ENCODE measurements around the gene CEP20.

CEP20 gene

GRCh38 chr16:15882563-15882962 lies 5.8 kb downstream of the CEP20 start:
- Histone ChIP-seq H3K79me2 (ENCODE audit: control insufficient read depth, insufficient read depth, low read length, poor library complexity) (peaks cover under 1% of the 10 kb centered on the region), H3K27ac (ENCODE audit: low read depth, low read length) (no peak overlapping the region), H3K9me3 (ENCODE audit: insufficient read depth, low read depth, low read length) (no peaks in the 10 kb centered on the region), H3K23ac (ENCODE audit: low read length) (no peak overlapping the region), H3K9ac (ENCODE audit: low read length) (no peak overlapping the region), H3K4me2 (ENCODE audit: low read length) (no peak overlapping the region), H2AFZ (ENCODE audit: insufficient read depth, low read length, poor library complexity) (no peak overlapping the region), H3K79me1 (ENCODE audit: low read length) (no peaks in the 10 kb centered on the region), H3K36me3 (ENCODE audit: control insufficient read depth in 1 of 2, insufficient read depth in 2 of 2, low read length in 2 of 2) (peaks cover 13 to 14% of the 10 kb centered on the region in 2 experiments), H2BK5ac (ENCODE audit: low read depth, low read length, poor library complexity) (no peak overlapping the region), H3K14ac (ENCODE audit: low read length) (no peak overlapping the region), H3K4ac (ENCODE audit: low read depth, low read length) (no peak overlapping the region), H3K27me3 (ENCODE audit: insufficient read depth, low read length) (no peaks in the 10 kb centered on the region), H3K18ac (ENCODE audit: low read length) (no peak overlapping the region), H2BK12ac (ENCODE audit: low read length) (no peak overlapping the region), H3K4me3 (ENCODE audit: low read depth, low read length) (no peak overlapping the region), H4K8ac (ENCODE audit: low read depth, low read length) (no peak overlapping the region), H4K91ac (ENCODE audit: low read depth, low read length) (no peak overlapping the region), H3K4me1 (ENCODE audit: control insufficient read depth in 1 of 2, insufficient read depth in 2 of 2, low read length in 2 of 2) (no peaks in the 10 kb centered on the region), H4K12ac (ENCODE audit: low read depth, low read length) (no peak overlapping the region), H2AK5ac (ENCODE audit: low read length) (no peak overlapping the region), H2BK120ac (ENCODE audit: insufficient read depth, low read length, poor library complexity) (no peak overlapping the region)
- WGBS (ENCODE audit: extremely low coverage, insufficient coverage, insufficient read length): no CpG with 5 or more reads among the region's 3 CpGs
- DNase-seq: no peak

- Histone ChIP-seq H3K79me1 (ENCODE audit: low read length) (no peaks in the 10 kb centered on the region), H3K18ac (ENCODE audit: low read length) (no peak overlapping the region), H2BK5ac (ENCODE audit: low read depth, low read length, poor library complexity) (no peak overlapping the region), H3K4me2 (ENCODE audit: low read length) (no peak overlapping the region), H3K9me3 (ENCODE audit: insufficient read depth, low read depth, low read length) (no peaks in the 10 kb centered on the region), H3K14ac (ENCODE audit: low read length) (no peak overlapping the region), H3K4me1 (ENCODE audit: control insufficient read depth in 1 of 2, insufficient read depth in 2 of 2, low read length in 2 of 2) (no peaks in the 10 kb centered on the region), H3K9ac (ENCODE audit: low read length) (no peak overlapping the region), H3K4ac (ENCODE audit: low read depth, low read length) (no peak overlapping the region), H3K23ac (ENCODE audit: low read length) (no peak overlapping the region), H2BK120ac (ENCODE audit: insufficient read depth, low read length, poor library complexity) (no peak overlapping the region), H2BK12ac (ENCODE audit: low read length) (no peak overlapping the region), H3K27me3 (ENCODE audit: insufficient read depth, low read length) (no peaks in the 10 kb centered on the region), H2AFZ (ENCODE audit: insufficient read depth, low read length, poor library complexity) (no peak overlapping the region), H3K36me3 (ENCODE audit: control insufficient read depth in 1 of 2, insufficient read depth in 2 of 2, low read length in 2 of 2) (peaks cover 14 to 15% of the 10 kb centered on the region in 2 experiments), H3K27ac (ENCODE audit: low read depth, low read length) (no peak overlapping the region), H3K4me3 (ENCODE audit: low read depth, low read length) (no peak overlapping the region), H4K8ac (ENCODE audit: low read depth, low read length) (no peak overlapping the region), H3K79me2 (ENCODE audit: control insufficient read depth, insufficient read depth, low read length, poor library complexity) (no peaks in the 10 kb centered on the region), H4K91ac (ENCODE audit: low read depth, low read length) (no peak overlapping the region), H4K12ac (ENCODE audit: low read depth, low read length) (no peak overlapping the region), H2AK5ac (ENCODE audit: low read length) (no peak overlapping the region)
- DNase-seq: no peak
- whole genome bisulfite sequencing (ENCODE audit: extremely low coverage, insufficient coverage, insufficient read length): no CpG with 5 or more reads among the region's 13 CpGs
These were observed 6.5 kb downstream of the CEP20 start for GRCh38 chr16:15881794-15882379.

DNA sequence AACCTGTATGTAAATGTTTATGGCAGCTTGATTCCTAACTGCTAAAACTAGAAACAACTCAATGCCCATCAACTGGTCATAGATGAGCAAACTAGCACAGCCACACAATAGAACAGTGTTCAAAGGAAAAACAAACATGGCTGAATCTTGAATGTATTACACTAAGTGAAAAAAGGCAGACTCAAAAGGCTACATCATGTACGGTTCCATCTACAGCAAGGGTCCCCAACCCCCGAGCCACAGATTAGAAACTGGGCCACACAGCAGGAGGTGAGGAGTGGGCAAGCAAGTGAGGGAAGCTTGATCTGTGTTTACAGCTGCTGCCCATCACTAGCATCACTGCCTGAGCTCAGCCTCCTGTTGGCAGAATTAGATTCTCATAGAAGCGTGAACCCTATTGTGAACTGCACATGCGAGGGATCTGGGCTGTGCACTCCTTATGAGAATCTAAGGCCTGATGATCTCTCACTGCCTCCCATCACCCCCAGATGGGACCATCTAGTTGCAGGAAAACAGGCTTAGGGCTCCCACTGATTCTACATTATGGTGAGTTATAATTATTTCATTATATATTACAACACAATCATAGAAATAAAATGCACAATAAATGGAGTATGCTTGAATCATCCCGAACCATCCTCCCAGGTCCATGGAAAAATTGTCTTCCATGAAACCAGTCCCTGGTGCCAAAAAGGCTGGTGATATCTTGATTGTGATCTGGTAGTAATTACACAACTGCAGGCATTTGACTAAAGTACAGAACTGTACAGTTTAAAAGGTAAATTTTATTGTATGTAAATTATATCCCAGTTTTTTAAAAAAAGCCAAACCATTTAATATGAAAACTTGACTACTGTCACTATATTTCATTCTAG lies 7.7 kb downstream of the CEP20 start:
- no peak overlapping the region for H3K9ac ChIP-seq (ENCODE audit: low read length)
- no peak overlapping the region for H2AFZ ChIP-seq (ENCODE audit: insufficient read depth, low read length, poor library complexity)
- H3K9me3 ChIP-seq (ENCODE audit: insufficient read depth, low read depth, low read length): no peaks in the 10 kb centered on the region
- no peak overlapping the region for H2BK5ac ChIP-seq (ENCODE audit: low read depth, low read length, poor library complexity)
- H2BK120ac ChIP-seq (ENCODE audit: insufficient read depth, low read length, poor library complexity): no peak overlapping the region
- no peak overlapping the region for H4K12ac ChIP-seq (ENCODE audit: low read depth, low read length)
- no peak overlapping the region for H3K23ac ChIP-seq (ENCODE audit: low read length)
- no peak overlapping the region for H2BK12ac ChIP-seq (ENCODE audit: low read length)
- H3K36me3 ChIP-seq (ENCODE audit: control insufficient read depth in 1 of 2, insufficient read depth in 2 of 2, low read length in 2 of 2): peaks cover 14 to 17% of the 10 kb centered on the region in 2 experiments
- H4K8ac ChIP-seq (ENCODE audit: low read depth, low read length): no peak overlapping the region
- no peak overlapping the region for H3K4me2 ChIP-seq (ENCODE audit: low read length)
- H2AK5ac ChIP-seq (ENCODE audit: low read length): no peak overlapping the region
- no peak overlapping the region for H3K18ac ChIP-seq (ENCODE audit: low read length)
- H3K27ac ChIP-seq (ENCODE audit: low read depth, low read length): no peak overlapping the region
- H3K4ac ChIP-seq (ENCODE audit: low read depth, low read length): no peak overlapping the region
- H3K4me3 ChIP-seq (ENCODE audit: low read depth, low read length): no peak overlapping the region
- no peak overlapping the region for H4K91ac ChIP-seq (ENCODE audit: low read depth, low read length)
- no peaks in the 10 kb centered on the region for H3K4me1 ChIP-seq (ENCODE audit: control insufficient read depth in 1 of 2, insufficient read depth in 2 of 2, low read length in 2 of 2)
- no peaks in the 10 kb centered on the region for H3K79me1 ChIP-seq (ENCODE audit: low read length)
- H3K27me3 ChIP-seq (ENCODE audit: insufficient read depth, low read length): no peaks in the 10 kb centered on the region
- no peak overlapping the region for H3K14ac ChIP-seq (ENCODE audit: low read length)
- no CpG with 5 or more reads among the region's 5 CpGs for WGBS (ENCODE audit: extremely low coverage, insufficient coverage, insufficient read length)
- DNase-seq: no peak
- H3K79me2 ChIP-seq (ENCODE audit: control insufficient read depth, insufficient read depth, low read length, poor library complexity): no peaks in the 10 kb centered on the region

GRCh38 chr16:15879255-15879811 lies 9.1 kb downstream of the CEP20 start:
- Histone ChIP-seq H3K23ac (ENCODE audit: low read length) (no peak overlapping the region), H3K4me3 (ENCODE audit: low read depth, low read length) (no peak overlapping the region)
- no CpG with 5 or more reads among the region's 2 CpGs for WGBS (ENCODE audit: extremely low coverage, insufficient coverage, insufficient read length)

More at GRCh38 chr16:15879255-15879811, 9.1 kb downstream of the CEP20 start:
- H3K79me2 ChIP-seq (ENCODE audit: control insufficient read depth, insufficient read depth, low read length, poor library complexity): no peaks in the 10 kb centered on the region
- no peak overlapping the region for H2BK5ac ChIP-seq (ENCODE audit: low read depth, low read length, poor library complexity)
- H3K4me2 ChIP-seq (ENCODE audit: low read length): no peak overlapping the region
- H3K4me1 ChIP-seq (ENCODE audit: control insufficient read depth in 1 of 2, insufficient read depth in 2 of 2, low read length in 2 of 2): no peaks in the 10 kb centered on the region
- no peaks in the 10 kb centered on the region for H3K9me3 ChIP-seq (ENCODE audit: insufficient read depth, low read depth, low read length)
- no peak overlapping the region for H3K9ac ChIP-seq (ENCODE audit: low read length)
- no peak overlapping the region for H2BK120ac ChIP-seq (ENCODE audit: insufficient read depth, low read length, poor library complexity)
- H3K4ac ChIP-seq (ENCODE audit: low read depth, low read length): no peak overlapping the region
- H2AK5ac ChIP-seq (ENCODE audit: low read length): no peak overlapping the region
- H3K36me3 ChIP-seq (ENCODE audit: control insufficient read depth in 1 of 2, insufficient read depth in 2 of 2, low read length in 2 of 2): peaks cover 14 to 17% of the 10 kb centered on the region in 2 experiments
- peak in 1 of 2 donors; percentile 18 for DNase-seq
- H4K91ac ChIP-seq (ENCODE audit: low read depth, low read length): no peak overlapping the region
- H2BK12ac ChIP-seq (ENCODE audit: low read length): no peak overlapping the region
- H3K14ac ChIP-seq (ENCODE audit: low read length): no peak overlapping the region
- no peak overlapping the region for H4K12ac ChIP-seq (ENCODE audit: low read depth, low read length)
- no peaks in the 10 kb centered on the region for H3K79me1 ChIP-seq (ENCODE audit: low read length)
- H3K27me3 ChIP-seq (ENCODE audit: insufficient read depth, low read length): no peaks in the 10 kb centered on the region
- no peak overlapping the region for H3K18ac ChIP-seq (ENCODE audit: low read length)
- no peak overlapping the region for H3K27ac ChIP-seq (ENCODE audit: low read depth, low read length)
- H4K8ac ChIP-seq (ENCODE audit: low read depth, low read length): no peak overlapping the region
- H2AFZ ChIP-seq (ENCODE audit: insufficient read depth, low read length, poor library complexity): no peak overlapping the region
